NB4 (cell line): ENCODE results near the gene CECR2.

Experiments
- MAX ChIP-seq: IDR thresholded peaks from 2 replicates; pipeline ENCODE4 v1.6.1; 2011; ENCODE audit warnings: low read depth, low read length
- POLR2A ChIP-seq: IDR thresholded peaks from 2 replicates; pipeline ENCODE4 v1.6.1; 2011; ENCODE audit warnings: mild to moderate bottlenecking; ENCODE audit not compliant: insufficient read length; ENCODE audit errors: extremely low read depth
- TF ChIP-seq, protein P1 (sequence below): IDR thresholded peaks from one replicate; pipeline ENCODE4 v1.5.1; 2012; ENCODE audit warnings: low read depth, low read length

- TF ChIP-seq, protein P1, sequence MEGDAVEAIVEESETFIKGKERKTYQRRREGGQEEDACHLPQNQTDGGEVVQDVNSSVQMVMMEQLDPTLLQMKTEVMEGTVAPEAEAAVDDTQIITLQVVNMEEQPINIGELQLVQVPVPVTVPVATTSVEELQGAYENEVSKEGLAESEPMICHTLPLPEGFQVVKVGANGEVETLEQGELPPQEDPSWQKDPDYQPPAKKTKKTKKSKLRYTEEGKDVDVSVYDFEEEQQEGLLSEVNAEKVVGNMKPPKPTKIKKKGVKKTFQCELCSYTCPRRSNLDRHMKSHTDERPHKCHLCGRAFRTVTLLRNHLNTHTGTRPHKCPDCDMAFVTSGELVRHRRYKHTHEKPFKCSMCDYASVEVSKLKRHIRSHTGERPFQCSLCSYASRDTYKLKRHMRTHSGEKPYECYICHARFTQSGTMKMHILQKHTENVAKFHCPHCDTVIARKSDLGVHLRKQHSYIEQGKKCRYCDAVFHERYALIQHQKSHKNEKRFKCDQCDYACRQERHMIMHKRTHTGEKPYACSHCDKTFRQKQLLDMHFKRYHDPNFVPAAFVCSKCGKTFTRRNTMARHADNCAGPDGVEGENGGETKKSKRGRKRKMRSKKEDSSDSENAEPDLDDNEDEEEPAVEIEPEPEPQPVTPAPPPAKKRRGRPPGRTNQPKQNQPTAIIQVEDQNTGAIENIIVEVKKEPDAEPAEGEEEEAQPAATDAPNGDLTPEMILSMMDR = no peak
- TF ChIP-seq MAX (no peak), POLR2A (no peak)
These were observed 28.7 kb downstream of the CECR2 start for GRCh38 chr22:17397756-17398547.
